CD4-positive, CD25-positive, alpha-beta regulatory T cell (primary cell): ENCODE data around the gene ILKAP. TPM values are rescaled to one million over a fixed set of nuclear protein-coding genes. Genes with fewer than 3 reads are reported as not detected.

ENCODE experiments used
- ATAC-seq, 2 donors: fragments of 150-1000 bp; cut with Tn5 transposase; one replicate each; pipeline ENCODE4 v1.10.0; 2021; ENCODE audit warnings: low read depth in 2 of 2, moderate number of reproducible peaks in 2 of 2, moderate library complexity in 1 of 2
- DNase-seq, 3 donors: peaks; one replicate each; pipeline versions ENCODE4 v3.0.0 to v3.0.0-alpha.2; 2012 to 2022; ENCODE audit warnings: mixed read lengths in 1 of 3
- H3K27ac ChIP-seq: one replicate; pipeline ENCODE4 v1.7.0; 2013; ENCODE audit warnings: mild to moderate bottlenecking, low read length; ENCODE audit not compliant: insufficient read depth, poor library complexity, severe bottlenecking
- H3K27me3 ChIP-seq: one replicate; pipeline ENCODE4 v1.7.0; 2013; ENCODE audit warnings: low read length; ENCODE audit not compliant: control insufficient read depth, insufficient read depth
- H3K36me3 ChIP-seq: one replicate; pipeline ENCODE4 v1.7.0; 2013; ENCODE audit warnings: mild to moderate bottlenecking, low read length, moderate library complexity; ENCODE audit not compliant: control insufficient read depth, insufficient read depth
- H3K4me1 ChIP-seq: 2 replicates; pipeline ENCODE4 v1.7.0; 2013; ENCODE audit warnings: mild to moderate bottlenecking, low read length; ENCODE audit not compliant: insufficient read depth, control insufficient read depth, poor library complexity, severe bottlenecking
- H3K4me3 ChIP-seq: one replicate; pipeline ENCODE4 v1.7.0; 2013; ENCODE audit warnings: low read depth, mild to moderate bottlenecking, low read length, moderate library complexity
- H3K9me3 ChIP-seq, 2 experiments: 1 replicate in 1 of 2; 2 replicates in 1 of 2; pipeline ENCODE4 v1.7.0; 2013; ENCODE audit warnings: low read length in 2 of 2, mild to moderate bottlenecking in 1 of 2, moderate library complexity in 1 of 2; ENCODE audit not compliant: control insufficient read depth in 2 of 2
- H3K27ac Mint-ChIP-seq, 3 donors: one replicate each; pipeline ENCODE4 v1.8.0; 2020 to 2022; ENCODE audit warnings: mild to moderate bottlenecking in 3 of 3, mixed read lengths in 3 of 3, moderate library complexity in 2 of 3
- H3K27me3 Mint-ChIP-seq: one replicate; pipeline ENCODE4 v1.8.0; 2022; ENCODE audit warnings: mild to moderate bottlenecking, mixed read lengths
- H3K36me3 Mint-ChIP-seq: one replicate; pipeline ENCODE4 v1.8.0; 2020; ENCODE audit warnings: mixed read lengths
- H3K4me1 Mint-ChIP-seq, 4 donors: one replicate each; pipeline ENCODE4 v1.8.0; 2020 to 2022; ENCODE audit warnings: mixed read lengths in 4 of 4, mild to moderate bottlenecking in 1 of 4
- H3K4me3 Mint-ChIP-seq, 4 donors: one replicate each; pipeline ENCODE4 v1.8.0; 2020 to 2022; ENCODE audit warnings: mild to moderate bottlenecking in 4 of 4, mixed read lengths in 4 of 4, moderate library complexity in 3 of 4
- H3K9me3 Mint-ChIP-seq, 7 donors: one replicate each; pipeline ENCODE4 v1.8.0; 2020 to 2022; ENCODE audit warnings: mixed read lengths in 7 of 7, mild to moderate bottlenecking in 3 of 7, moderate library complexity in 2 of 7
- polyA plus RNA-seq, 4 donors: library from polyadenylated mRNA; unstranded; fragments of 300-500 nt; fragmentation: Illumina TruSeq; gene quantifications; one replicate each; pipeline ENCODE4 v1.2.3, GENCODE V29; 2021
- total RNA-seq: library from RNA; stranded (reverse); gene quantifications from one replicate; pipeline ENCODE4 v1.2.3, GENCODE V29; 2022

The ILKAP gene
- total and polyA plus RNA-seq, 5 donors from 2014 or later = 39.7 to 122 (median 50.7) TPM

DNA sequence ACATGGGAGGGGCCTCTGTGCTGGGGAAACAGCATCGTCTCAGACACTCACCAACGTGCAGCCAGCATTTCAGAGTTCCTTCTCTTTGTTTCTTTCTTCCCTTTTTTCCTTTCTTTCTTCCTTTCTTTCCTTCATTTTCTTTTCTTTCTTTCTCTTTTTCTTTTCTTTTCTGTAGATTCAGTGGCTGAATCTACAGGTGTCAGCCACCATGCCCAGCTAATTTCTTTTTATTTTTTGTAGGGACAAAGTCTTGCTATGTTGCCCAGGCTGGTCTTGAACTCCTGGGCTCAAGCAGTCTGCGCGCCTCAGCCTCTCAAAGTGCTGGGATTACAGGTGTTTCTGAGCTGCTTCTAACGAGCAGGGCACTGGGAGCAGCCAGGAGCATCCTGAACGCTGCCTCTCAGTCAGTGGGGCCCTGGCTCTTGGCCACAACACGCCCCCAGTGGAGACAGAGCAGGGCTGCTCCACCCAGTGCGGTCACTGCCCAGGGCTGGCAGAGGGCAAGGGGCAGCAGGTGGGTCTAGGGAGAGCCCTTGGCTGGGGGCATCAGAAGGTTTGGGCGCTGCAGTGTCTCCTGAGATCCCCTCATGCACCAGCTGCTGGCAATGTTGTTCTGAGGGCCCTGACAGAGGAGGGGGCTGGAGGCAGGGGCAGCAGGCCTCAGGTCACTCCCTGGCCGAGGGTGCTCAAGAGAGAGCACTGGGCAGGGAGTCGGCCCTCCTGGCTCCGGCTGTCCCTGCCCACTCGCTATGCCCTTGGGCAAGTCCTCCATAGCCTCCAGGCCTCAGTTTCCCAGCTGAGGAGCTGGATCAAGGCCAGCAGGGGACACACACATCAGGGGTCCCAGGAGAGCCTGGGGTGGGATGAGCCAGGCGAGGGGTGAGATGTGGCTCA lies 69.7 kb downstream of the ILKAP start:
- H3K9me3 Mint-ChIP-seq = no peaks in the 10 kb centered on the region
- H3K9me3 ChIP-seq = no peaks in the 10 kb centered on the region
- H3K27me3 Mint-ChIP-seq = no peaks in the 10 kb centered on the region
- no peak overlapping the region for H3K4me3 ChIP-seq
- no peaks in the 10 kb centered on the region for H3K36me3 ChIP-seq
- no peaks in the 10 kb centered on the region for H3K4me1 ChIP-seq
- ATAC-seq (no peak), DNase-seq (no peak)
- no peak overlapping the region for H3K27ac ChIP-seq
- no peaks in the 10 kb centered on the region for H3K27me3 ChIP-seq
- H3K4me1 Mint-ChIP-seq = no peaks in the 10 kb centered on the region
- peak overlapping the region in 1 of 3 donors; percentile 74 for H3K27ac Mint-ChIP-seq
- H3K4me3 Mint-ChIP-seq = no peak overlapping the region
- no peaks in the 10 kb centered on the region for H3K36me3 Mint-ChIP-seq

DNA sequence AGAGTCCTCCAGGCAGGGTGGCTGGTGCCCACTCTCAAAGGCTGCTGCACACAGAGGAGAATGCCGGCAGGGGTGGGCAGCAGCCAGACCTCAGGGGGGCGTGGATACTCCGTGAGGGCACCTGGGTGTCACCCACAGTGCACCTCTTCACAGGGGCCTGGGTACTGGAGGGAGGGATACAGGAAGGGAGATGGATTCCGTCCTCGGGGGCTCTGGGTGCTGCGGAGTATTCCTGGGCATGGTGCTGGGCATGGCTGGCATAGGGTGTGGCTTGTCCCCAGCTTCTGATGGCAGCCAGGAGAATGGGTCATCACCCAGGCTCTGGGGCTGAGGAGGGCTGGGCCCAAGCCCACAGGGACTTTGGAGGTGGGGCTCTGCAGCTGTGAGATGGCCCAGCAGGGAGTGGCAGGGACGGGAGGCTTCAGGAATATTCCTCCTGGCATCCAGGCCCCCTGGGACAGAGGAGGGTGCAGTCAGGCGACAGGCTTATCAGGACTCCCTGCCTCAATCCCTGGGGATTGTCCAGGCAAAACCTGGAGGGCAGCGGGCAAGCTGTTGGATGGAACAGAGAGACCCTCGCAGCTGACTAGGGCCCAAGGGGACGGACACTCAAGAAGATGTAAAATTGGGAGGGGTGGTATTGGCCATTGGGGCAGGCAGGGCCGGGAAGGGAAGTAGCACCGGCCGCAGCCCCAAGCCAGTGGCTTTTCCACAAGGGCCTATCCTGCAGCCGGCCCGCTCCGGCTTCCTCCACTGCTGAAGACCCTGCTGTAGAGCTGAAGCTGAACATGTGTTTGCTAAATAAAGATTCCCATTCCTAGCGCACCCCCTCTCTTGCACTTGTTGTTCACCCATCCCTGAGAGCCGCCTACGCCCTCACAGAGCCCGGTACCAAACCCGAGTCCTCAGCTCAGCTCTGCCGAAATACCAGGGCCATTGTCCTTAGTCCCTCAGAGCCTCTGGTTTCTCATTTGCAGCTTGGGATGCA lies 70.7 kb downstream of the ILKAP start:
- DNase-seq (no peak), ATAC-seq (no peak)
- no peaks in the 10 kb centered on the region for H3K9me3 Mint-ChIP-seq
- Histone ChIP-seq H3K4me3 (no peak overlapping the region), H3K4me1 (no peaks in the 10 kb centered on the region), H3K36me3 (no peaks in the 10 kb centered on the region), H3K27me3 (no peaks in the 10 kb centered on the region), H3K27ac (no peak overlapping the region), H3K9me3 (no peaks in the 10 kb centered on the region)
- H3K4me1 Mint-ChIP-seq = no peaks in the 10 kb centered on the region
- H3K4me3 Mint-ChIP-seq = no peak overlapping the region
- no peaks in the 10 kb centered on the region for H3K36me3 Mint-ChIP-seq
- no peaks in the 10 kb centered on the region for H3K27me3 Mint-ChIP-seq
- H3K27ac Mint-ChIP-seq = peak overlapping the region in 1 of 3 donors; percentile 74

DNA sequence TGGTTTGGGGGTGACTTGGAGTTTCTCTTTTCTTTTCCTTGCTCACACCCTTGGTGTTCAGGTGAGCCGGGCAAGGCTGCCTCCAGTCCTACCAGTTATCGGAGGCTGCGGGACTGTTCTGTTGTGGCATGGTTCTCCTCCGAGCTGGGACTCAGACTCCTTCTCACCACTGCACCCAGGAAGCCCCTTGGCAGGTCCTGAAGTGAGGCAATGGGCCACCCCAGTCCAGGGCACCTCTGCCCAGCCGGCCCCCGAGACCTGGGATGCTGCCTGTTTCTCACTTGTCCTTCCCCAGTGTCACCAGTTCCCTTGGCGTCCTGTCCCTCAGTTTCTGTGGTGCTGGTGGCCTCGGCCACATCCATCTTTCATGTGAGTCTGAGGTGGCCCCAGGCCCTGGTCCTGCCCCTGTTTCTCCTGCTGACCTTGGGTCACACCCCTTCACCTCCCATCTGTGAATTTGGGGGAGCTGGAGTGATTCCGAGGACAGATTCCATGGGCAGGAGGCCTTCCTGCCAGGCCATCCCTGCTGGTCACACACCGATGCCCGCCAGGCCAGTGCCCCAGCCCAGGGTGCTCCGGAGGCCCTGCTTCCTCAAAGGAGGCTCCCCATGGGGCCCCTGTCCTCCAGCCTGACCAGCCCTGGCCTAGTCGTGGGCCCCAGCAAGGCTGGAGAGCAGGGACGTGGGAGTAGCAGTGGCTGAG lies 71.6 kb downstream of the ILKAP start:
- H3K27ac ChIP-seq = no peak overlapping the region
- H3K4me3 Mint-ChIP-seq = no peak overlapping the region
- H3K9me3 Mint-ChIP-seq = no peaks in the 10 kb centered on the region
- no peak for ATAC-seq
- DNase-seq = no peak
- H3K27me3 Mint-ChIP-seq = no peaks in the 10 kb centered on the region
- H3K36me3 Mint-ChIP-seq = no peaks in the 10 kb centered on the region
- H3K4me1 Mint-ChIP-seq = no peaks in the 10 kb centered on the region
- H3K36me3 ChIP-seq = no peaks in the 10 kb centered on the region
- no peaks in the 10 kb centered on the region for H3K4me1 ChIP-seq
- H3K27me3 ChIP-seq = no peaks in the 10 kb centered on the region
- H3K9me3 ChIP-seq = no peaks in the 10 kb centered on the region
- H3K27ac Mint-ChIP-seq = no peak overlapping the region
- H3K4me3 ChIP-seq = no peak overlapping the region

DNA sequence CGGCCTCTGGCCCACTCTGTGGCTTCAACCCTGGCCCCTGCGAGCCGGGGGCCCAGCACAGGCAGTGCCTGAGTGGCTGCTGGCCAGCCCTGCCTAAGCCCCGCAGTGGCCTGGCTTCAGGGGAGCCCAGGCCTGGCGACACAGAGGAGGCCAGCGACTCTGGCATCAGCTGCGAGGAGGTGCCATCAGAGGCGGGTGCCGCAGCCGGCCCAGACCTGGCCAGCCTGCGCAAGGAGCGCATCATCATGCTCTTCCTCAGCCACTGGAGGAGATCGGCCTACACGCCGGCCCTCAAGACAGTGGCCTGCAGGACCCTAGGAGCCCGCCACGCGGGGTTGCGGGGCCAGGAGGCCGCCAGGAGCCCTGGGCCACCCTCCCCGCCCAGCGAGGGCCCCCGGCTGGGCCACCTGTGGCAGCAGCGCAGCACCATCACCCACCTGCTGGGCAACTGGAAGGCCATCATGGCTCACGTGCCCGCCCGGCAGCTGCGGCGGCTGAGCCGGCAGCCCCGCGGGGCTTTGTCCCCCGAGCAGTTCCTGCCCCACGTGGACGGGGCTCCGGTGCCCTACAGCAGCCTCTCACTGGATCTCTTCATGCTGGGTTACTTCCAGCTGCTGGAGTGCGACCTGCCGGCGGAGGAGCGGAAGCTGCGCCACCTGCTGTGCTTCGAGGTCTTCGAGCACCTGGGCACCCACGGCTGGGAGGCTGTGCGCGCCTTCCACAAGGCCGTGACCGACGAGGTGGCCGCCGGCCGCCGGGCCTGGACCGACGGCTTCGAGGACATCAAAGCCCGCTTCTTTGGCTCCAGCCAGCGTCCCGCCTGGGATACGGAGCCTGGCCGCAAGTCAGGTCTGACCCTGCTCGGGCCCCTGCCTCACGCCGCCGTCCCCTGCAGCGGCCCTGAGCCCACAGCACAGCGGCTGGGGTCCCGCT lies 72.5 kb downstream of the ILKAP start:
- Mint-ChIP-seq H3K27me3 (no peaks in the 10 kb centered on the region), H3K4me1 (no peaks in the 10 kb centered on the region), H3K4me3 (no peak overlapping the region), H3K36me3 (no peaks in the 10 kb centered on the region), H3K9me3 (no peaks in the 10 kb centered on the region), H3K27ac (no peak overlapping the region)
- DNase-seq (no peak), ATAC-seq (no peak)
- no peaks in the 10 kb centered on the region for H3K4me1 ChIP-seq
- H3K9me3 ChIP-seq = no peaks in the 10 kb centered on the region
- H3K27ac ChIP-seq = no peak overlapping the region
- no peaks in the 10 kb centered on the region for H3K27me3 ChIP-seq
- H3K36me3 ChIP-seq = no peaks in the 10 kb centered on the region
- no peak overlapping the region for H3K4me3 ChIP-seq

DNA sequence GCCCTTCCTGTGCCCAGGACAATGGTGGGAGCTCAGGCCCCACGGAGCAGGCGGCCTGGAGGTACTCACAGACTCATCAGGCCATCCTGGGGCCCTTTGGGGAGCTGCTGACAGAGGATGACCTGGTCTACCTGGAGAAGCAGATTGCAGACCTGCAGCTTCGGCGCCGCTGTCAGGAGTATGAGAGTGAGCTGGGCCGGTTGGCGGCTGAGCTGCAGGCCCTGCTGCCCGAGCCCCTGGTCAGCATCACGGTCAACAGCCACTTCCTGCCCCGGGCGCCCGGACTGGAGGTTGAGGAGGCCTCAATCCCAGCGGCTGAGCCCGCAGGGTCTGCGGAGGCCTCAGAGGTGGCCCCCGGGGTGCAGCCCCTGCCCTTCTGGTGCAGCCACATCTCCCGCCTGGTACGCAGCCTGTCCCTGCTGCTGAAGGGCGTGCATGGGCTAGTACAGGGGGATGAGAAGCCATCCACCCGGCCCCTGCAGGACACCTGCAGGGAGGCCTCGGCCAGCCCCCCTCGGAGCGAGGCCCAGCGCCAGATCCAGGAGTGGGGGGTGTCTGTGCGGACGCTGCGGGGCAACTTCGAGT lies 73.3 kb downstream of the ILKAP start:
- Histone ChIP-seq H3K4me3 (no peak overlapping the region), H3K9me3 (no peaks in the 10 kb centered on the region), H3K27ac (no peak overlapping the region), H3K27me3 (no peaks in the 10 kb centered on the region), H3K36me3 (no peaks in the 10 kb centered on the region), H3K4me1 (no peaks in the 10 kb centered on the region)
- no peaks in the 10 kb centered on the region for H3K4me1 Mint-ChIP-seq
- H3K27me3 Mint-ChIP-seq = no peaks in the 10 kb centered on the region
- H3K9me3 Mint-ChIP-seq = no peaks in the 10 kb centered on the region
- no peak overlapping the region for H3K4me3 Mint-ChIP-seq
- no peaks in the 10 kb centered on the region for H3K36me3 Mint-ChIP-seq
- DNase-seq (no peak), ATAC-seq (no peak)
- H3K27ac Mint-ChIP-seq = no peak overlapping the region

DNA sequence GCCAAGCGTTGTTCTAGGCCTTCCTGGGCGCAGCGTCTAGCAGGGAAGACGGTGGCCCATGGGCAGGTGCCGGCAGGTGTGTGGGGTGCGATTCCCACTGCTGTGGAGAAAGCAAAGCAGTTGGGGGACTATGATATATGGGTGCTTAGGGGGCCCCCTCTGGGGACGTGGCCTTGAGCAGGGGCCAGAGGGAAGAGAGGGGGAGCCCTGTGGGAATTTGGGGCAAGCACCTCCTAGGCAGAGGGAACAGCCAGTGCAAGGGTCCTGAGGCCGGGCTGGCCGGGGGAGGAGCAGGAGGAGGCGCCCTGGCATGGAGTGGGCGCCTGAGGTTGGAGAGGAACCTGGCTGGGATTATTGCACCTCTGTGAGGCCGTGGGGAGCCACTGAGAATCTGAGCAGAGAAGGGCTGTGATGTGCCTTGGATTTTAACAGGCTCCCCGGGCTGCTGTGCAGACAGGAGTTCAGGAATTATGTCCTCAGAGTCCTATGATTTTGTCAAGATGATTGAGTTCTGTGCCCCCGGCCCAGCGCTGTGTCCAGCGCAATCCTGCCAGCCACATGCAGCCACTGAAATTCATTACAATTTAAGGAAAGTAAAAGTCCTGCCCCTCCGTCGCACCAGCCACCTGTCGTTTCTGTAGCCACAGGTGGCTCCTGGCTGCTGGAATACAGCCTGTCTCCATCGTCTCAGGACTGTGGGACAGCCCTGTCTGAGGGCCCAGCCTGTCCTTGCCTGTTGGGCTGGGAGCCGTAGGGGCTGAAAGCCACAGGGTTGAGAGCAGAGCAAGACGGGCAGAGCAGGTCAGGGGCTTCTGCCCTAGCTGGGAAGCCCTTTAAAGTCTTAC lies 74.1 kb downstream of the ILKAP start:
- Mint-ChIP-seq H3K36me3 (no peaks in the 10 kb centered on the region), H3K4me3 (no peak overlapping the region), H3K27ac (no peak overlapping the region), H3K4me1 (no peaks in the 10 kb centered on the region), H3K9me3 (no peaks in the 10 kb centered on the region), H3K27me3 (no peaks in the 10 kb centered on the region)
- Histone ChIP-seq H3K4me3 (no peak overlapping the region), H3K36me3 (no peaks in the 10 kb centered on the region), H3K27me3 (no peaks in the 10 kb centered on the region), H3K4me1 (no peaks in the 10 kb centered on the region), H3K27ac (no peak overlapping the region), H3K9me3 (no peaks in the 10 kb centered on the region)
- ATAC-seq = no peak
- no peak for DNase-seq
